HS-27A (cell line): ENCODE results near the gene ANTXR2.
"Not testable (repeated sequence)": the region's sequence is repeated elsewhere in the genome, so short reads cannot be mapped to it uniquely, and the experiment has no call there.

Experiments
- DNase-seq: peaks from one replicate; pipeline ENCODE4 v3.0.0-alpha.2; 2012; ENCODE audit warnings: low read depth, missing footprints

The ANTXR2 gene

DNA sequence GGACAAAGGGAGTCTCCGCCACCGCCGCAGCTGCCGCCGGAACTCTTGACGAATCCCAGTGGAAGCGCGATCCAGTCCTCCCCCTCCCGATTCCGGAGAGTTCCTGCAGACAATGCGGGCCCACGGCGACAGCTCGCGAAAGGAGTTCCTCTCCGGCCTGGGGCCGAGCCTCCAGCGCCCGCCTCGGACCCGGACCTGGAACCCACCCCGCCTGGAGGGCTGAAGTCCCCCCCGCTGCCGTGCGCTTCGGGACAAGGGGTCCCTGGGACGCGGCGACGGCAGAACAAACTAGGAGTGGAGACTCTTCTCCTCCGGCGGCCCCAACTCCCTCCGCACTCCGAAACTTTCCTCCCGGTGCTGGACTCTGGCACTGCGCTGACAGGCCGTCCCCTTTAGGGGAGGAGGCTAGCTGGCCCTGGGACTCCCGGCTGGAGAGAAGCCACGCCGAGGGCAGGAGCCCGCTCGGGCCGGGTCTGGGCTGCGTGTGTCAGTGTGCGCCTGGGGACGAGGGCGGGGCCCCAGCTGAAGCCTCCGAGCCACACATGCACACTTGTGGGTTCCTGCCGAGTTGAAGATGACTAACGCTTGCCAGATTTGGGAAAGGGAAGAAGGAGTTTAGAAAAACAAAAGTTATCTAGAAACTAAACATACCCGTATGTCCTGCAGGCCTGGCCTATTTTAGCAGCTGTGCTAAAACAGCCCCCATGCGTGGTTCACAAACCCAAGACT lies at the start of gene ANTXR2:
Gene ANTXR2 (minus strand): TSS at position 486 of the 729 bp plus-strand sequence. CDS start 669 bp downstream, outside the sequence.
- DNase-seq = peak; percentile 90

DNA sequence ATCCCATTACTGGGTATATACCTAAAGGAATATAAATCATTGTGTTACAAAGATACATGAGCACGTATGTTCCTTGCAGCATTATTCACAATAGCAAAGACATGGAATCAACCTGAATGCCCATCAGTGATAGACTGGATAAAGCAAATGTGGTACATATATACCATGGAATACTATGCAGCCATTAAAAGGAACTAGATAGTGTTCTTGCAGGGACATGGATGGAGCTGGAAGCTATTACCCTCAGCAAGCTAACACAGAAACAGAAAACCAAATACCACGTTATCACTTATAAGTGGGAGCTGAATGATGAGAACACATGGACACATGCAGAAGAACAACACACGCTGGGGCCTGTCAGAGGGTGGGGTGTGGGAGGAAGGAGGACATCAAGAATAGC lies 48.8 kb upstream of the ANTXR2 start:
- not testable (repeated sequence) for DNase-seq

DNA sequence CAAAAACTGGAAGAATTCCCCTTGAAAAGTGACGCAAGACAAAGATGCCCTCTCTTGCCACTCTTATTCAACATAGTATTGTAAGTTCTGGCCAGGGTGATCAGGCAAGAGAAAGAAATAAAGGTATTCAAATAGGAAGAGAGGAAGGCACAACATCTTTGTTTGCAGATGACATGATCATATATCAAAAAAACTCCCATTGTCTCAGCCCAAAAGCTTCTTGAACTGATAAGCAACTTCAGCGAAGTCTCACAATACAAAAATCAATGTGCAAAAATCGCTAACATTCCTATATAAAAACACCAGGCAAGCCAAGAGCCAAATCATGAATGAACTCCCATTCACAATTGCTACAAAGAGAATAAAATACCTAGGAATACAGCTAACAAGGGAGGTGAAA lies 46.6 kb upstream of the ANTXR2 start:
- DNase-seq = not testable (repeated sequence)

DNA sequence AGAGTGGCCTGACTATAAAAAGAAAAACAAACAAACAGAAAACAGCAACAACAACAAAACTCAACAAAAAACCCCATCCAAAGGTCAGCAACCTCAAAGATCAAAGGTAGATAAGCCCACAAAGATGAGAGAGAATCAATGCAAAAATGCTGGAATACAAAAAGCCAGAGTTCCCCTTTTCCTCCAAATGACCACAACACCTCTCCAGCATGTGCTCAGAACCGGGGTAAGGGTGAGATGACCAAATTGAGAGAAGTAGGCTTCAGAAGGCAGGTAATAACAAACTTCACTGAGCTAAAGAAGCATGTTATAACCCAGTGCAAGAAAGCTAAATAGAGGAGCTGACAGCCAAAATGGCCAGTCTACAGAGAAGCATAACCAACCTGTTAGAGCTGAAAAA lies 43.5 kb upstream of the ANTXR2 start:
- no peak for DNase-seq

DNA sequence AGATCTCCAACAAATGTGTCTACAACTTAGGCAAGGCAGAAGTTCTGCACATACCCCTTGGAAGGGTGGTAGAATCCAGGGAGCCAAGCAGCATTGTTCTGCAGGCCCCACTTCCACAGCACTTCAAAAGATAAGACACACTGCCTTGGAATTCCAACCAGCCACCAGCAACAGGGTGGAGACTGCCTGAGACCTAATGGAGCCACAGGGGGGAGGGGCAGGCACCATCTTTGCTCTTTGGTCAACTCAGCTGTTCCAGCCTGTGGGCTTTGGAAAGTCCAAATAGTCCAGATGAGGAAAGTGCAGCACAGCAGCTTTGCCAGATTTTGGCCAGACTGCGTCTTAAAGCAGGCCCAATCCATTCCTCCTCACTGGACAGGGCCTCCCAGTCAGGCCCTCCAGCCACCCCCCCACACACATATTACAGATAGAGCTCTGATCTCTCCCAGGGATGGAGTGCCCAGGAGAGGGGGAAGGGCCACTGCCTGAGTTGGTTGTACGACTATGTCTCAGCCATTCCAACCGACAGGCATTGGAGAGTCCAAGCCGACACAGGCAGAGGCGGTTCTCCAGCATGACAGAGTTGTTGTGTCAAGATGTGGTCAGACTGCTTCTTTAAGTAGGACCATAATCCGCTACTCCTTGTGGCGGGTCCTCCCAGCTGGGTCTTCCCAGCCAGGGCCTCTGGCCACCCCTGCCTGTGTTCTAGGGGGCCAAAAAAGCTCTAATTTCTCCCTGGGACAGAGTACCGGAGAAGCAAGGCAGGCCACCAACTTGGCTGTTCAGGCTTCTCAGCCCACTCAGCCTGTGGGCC lies 42.5 kb upstream of the ANTXR2 start:
- DNase-seq = peak; percentile 68

DNA sequence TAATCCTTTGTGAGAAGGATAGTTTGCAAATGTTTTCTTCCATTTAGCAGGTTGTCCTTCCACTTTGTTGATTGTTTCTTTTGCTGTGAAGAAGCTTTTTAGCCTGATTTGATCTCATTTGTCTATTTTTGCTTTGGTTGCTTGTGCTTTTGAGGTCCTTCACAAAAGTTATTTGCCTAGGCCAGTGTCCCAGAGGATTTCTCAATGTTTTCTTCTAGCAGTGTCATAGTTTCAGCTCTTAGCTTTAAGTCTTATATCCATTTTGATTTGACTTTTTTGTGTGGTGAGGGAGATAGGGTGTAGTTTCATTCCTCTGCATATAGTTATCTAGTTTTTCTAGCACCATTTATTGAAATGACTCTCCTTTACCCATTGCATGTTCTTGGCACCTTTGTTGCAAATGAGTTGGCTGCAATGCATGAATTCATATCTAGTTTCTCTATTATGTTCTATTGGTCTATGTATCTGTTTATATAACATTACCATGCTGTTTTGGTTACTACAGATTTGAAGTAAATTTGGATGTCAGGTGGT lies 41.8 kb upstream of the ANTXR2 start:
- no peak for DNase-seq

DNA sequence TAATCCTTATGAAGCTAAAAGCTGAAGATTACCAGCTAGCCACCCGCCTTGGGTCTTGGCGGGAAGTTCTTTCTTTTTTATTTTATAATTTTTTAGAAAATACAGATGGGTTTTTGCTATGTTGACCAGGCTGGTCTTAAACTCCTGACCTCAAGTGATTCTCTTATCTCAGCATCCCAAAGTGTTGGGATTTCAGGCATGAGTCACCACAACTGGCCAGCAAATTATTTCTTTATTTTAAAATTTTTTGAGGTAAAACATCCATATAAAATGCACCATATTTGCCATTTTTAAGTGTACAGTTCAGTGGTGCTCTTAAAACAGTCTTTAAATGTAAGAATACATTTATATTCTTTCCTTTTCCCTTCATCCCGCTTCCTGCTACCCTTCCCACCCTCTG lies 40.6 kb upstream of the ANTXR2 start:
- no peak for DNase-seq

DNA sequence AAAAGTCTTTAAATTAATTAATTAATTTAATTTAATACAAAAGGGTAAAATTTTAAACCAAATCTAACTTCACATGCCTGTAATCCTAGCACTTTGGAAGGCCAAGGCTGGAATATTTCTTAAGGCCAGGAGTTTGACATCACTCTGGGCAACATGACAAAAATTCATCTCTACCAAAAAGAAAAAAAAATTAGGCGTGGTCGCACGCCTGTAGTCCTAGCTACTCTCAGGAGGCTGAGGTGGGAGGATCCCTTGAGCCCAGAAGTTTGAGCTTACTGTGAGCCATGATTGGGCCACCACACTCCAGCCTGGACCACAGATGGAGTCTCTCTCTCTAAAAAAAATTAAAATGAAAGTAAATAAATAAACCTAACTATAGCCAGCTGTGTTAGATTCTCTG lies 39.2 kb upstream of the ANTXR2 start:
- DNase-seq = no peak

DNA sequence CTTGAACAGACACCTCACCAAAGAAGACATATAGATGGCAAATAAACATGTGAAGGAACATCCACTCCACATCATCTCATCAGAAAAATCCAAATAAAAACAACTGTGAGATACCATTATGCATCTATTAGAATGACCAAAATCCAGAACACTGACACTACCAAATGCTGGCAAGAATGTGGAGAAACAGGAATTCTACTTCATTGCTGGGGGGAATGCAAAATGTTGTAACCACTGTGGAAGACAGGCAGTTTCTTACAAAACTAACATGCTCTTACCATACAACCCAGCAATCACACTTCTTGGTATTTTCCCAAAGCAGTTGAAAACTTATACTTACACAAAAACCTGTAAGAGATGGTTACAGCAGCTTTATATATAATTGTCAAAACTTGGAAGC lies 38.2 kb upstream of the ANTXR2 start:
- no peak for DNase-seq

DNA sequence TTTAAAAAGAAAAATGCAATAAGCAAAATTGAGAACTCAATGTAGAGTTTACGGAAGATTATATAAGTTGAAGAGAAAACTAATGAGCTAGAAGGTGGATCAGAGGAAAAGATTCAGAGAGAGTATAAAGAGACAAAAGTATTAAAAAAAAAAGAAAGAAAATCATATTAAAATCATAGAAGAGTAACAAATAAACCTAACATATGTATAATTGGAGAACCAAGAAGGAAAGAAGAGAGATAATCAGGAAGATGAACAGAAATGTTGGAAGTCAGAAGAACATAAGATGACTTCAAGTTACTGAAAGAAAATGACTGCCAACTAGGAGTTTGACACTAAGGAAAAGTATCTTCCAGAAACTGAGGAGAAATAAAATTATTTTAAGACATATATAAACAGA lies 34.3 kb upstream of the ANTXR2 start:
- DNase-seq = no peak

DNA sequence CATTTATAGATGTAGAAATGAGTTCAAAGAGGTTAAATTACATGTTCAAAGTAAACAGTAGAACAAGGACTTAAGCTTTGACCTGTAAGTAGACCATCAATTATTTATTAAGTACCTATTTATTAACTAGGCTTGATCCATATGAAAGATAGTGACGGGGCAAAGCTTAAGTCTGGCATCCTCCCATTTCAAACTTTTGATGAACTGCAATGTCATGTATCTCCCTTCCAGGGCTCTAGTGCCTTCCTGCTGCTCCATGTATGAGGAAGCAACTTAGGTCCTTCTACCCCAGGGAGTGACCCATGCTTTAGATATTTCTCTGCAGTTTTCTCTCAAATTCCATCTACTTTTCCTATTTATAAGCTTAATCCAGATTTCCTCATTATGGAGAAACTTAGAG lies 31.9 kb upstream of the ANTXR2 start:
- DNase-seq = no peak

DNA sequence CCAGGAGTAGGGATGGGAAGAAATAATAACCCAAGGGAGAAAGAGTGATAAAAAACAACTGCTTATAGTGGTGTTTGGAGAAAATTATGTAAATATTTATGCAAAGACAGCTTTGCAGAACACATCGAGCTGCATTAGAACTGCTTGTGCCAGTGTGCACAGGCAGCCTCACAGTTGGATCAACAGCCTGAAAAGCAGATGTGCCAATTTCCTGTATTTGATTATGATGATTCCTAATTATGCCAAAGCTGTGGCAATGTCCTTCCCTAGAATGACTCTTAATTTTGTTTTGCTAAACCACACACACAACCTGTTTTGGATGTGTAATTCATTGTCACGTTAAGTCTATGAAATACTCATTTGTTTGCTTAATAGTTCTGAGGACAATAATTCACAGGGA lies 30.6 kb upstream of the ANTXR2 start:
- no peak for DNase-seq

DNA sequence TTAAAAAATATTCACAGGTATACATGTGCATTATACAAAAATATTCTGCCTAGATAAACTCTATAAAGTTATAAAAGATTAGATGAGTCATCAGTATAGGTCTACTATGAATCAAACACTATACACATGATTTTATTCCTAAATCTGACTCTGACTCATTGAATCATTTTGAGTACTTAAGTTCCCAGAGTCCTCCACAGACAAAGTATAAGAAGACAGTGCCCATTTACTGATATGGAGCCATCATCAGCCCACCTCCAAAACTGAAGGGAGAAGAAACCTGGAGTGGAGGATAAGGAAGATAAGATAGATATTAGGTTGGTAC lies 28.7 kb upstream of the ANTXR2 start:
- DNase-seq = no peak

DNA sequence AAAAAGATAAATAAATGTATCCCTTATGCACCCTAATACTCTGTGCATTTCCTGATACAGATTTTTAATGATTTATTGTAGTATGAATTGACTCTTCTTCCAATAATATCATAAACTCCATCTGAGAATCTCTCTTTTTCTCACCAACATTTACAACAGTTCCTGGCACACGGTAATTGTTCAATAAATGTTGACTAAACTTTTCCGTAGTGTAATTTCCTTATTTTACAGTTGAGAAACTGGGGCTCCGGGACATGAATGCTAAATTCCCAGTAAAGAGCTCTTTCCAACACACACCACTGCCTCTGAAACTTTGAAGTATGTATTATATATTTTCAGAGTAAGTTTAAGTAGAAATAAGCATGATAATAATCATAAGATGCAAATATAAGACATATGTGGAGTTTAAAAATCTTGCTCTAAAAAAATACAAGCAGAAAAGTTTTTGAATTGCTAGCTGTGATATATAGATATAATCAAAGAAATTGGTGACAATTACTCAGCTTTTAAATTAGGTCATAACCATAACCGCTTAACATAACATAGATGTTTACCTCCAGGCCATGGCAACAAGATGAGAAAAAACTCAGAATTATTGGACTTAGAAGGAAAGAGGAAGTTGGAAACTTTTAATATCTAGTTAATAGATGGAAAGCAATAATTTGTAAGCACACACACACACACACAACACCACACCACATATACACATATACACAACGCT lies 28.2 kb upstream of the ANTXR2 start:
- no peak for DNase-seq

DNA sequence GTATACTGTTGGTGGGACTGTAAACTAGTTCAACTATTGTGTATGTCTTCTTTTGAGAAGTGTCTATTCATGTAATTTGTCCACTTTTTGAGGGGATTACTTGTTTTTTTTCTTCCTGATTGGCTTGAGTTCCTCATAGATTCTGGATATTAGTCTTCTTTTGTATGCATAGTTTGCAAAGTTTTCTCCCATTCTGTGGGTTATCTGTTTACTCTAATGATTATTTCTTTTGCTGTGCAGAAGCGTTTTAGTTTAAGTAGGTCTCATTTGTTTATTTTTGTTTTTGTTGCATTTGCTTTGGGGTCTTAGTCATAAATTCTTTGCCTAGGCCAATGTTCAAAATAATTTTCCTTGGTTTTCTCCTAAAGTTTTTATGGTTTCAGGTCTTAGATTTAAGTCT lies 26.6 kb upstream of the ANTXR2 start:
- no peak for DNase-seq

DNA sequence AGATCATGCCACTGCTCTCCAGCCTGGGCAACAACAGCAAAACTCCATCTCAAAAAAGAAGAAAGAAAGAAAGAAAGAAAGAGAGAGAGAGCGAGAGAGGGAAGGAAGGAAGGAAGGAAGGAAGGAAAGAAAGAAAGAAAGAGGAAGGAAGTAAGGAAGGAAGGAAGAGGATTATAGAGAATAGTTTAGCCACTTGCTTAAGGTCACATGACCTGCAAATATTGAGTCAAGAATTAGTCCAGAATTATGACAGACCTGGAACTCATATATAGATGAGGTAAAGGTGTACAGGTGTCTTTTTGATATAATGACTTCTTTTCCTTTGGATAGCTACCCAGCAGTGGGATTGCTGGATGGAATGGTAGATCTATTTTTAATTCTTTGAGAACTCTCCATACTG lies 25.6 kb upstream of the ANTXR2 start:
- no peak for DNase-seq

DNA sequence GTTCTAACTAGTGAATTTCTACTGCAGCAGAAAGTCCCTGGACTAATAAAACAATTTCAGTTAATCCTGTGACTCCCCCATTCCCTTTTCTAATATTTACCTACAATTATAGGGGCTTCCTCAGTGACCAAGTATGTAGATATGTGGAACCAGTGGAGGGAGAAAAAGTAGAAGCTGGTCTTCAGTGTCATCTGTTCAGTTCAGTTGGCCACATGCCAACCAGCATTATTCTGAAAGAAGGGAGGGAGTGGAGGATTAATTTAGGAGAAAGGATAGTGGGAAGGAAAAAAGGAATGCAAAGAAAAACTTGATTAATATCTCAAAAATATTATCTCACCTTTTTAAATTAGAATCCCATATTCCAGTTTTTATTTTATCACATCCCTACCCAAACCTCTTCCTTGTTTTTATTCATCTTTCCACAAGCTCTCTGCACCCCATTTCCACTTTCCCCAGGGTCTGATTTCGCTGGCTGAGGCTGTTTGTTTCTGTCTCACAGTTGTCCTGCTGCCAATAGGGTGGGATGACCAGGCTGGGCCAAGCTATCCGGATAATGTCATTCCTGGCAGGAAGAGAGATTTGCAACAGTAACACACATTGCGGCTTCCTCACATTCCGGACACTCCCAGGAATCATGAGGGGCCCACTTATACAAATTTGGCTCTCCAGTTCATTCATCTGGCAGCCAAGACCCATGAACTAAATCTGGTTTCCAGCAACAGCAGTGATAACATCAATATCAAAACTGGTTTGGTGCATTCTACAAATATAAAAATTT lies 24.6 kb upstream of the ANTXR2 start:
- DNase-seq = peak; percentile 88

DNA sequence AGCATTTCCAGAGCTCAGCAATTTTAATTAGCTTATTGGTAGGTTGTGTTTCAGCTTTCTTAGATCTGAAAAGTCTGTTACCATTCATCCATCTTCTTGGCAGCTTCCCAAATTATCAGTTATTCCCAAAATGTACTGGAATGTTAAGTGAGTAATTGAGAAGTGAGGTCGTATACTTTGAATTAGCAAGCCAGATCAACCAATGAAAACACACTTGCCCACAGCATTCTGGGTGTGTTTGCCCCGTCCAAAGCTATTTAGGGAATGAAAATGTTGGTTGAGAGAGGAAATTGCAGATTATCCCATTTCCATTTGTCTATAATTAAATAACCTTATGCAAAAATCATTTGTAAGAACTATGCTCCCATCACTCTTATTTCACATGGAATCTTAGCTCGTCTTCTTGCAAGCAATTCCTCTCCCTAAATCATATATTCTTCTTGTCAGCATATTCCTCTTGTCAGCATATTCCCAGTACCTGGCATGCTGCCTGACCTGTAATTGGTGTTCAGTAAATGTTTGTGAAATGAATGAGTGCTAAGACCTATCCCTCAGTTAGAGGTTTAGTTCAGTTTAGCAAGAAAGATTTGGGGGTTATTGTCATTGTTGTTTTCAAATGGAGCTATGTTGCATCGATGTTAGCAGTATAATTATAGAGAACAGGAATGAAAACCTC lies 23.3 kb upstream of the ANTXR2 start:
- no peak for DNase-seq

DNA sequence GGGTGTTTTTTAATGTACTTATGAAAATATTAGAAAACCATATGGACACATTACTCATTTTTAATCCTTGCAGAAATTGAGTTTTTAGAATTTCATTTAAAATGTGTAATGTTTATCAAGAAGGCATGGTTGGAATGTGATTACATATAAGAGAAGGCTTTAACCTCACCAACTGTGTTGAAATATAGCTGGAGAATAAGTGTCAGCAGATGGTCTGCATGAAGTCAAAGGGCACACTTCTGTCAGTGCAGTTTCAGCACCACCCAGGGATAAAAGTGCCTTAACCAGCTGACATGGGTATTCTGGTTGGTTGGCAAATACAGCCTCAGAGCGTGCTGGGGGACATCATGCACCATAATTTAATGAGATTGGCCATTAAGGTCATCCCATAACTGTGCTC lies 21.2 kb upstream of the ANTXR2 start:
- no peak for DNase-seq

DNA sequence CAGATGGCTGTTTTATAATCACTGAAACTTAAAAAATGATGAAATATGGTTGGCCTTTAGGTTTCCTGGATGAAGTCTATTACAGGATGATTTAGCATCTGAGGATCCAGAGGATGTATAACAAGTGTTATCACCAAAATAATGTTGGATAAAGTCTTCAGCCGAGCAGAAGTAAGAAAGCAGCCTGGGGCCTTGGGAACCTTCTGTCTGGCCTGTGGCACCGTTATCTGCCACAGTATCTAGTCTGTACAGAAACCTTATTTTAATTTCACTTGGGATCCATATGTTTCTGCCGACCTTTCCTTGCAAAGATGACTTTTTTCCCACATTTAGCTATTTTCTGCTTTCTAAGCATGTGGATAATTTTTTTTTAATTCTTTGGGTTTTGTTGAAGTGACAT lies 20.5 kb upstream of the ANTXR2 start:
- DNase-seq = no peak

DNA sequence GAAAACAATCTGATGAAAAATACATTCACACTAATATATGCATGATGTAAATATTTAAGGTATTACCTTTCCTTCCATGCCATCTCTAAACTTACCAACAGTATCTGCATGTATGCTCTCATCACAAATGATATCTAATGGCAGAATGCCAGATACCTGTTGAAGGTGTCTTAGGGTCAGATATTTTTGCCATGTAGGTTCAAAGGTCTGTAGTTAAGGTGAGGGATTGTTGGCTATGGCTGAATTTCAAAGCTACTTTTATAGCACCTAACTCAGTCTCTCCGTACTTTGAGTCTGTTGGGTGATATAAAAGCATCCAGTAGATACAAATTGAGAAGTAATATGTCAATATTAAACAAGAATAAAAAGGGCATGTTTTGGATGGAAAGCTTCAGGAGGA lies 19.8 kb upstream of the ANTXR2 start:
- DNase-seq = no peak
